ENCODE data around the gene SLC7A9. TPM values are rescaled to one million over a fixed set of nuclear protein-coding genes. Genes with fewer than 3 reads are reported as not detected.

SLC7A9 gene
- polyA plus RNA-seq, 1 donor (not counting 4 experiments of a cell fraction or from before 2014, with no cell fraction given) = 0.20 TPM

GRCh38 chr19:32861596-32861995 lies 8.0 kb downstream of the SLC7A9 start:
- no peak for DNase-seq (ENCODE audit: low read depth, low spot score)
- Histone ChIP-seq H4K20me1 (ENCODE audit: control insufficient read depth, extremely low read depth, insufficient read depth, low read length) (no peaks in the 10 kb centered on the region), H3K4me3 (ENCODE audit: control insufficient read depth in 2 of 3, extremely low read depth in 1 of 3, insufficient read depth in 2 of 3, low read depth in 1 of 3, low read length in 3 of 3) (no peak overlapping the region), H3K9me1 (ENCODE audit: control insufficient read depth, extremely low read depth, insufficient read depth, low read length) (no peaks in the 10 kb centered on the region), H3K4me1 (ENCODE audit: control insufficient read depth, extremely low read depth, insufficient read depth, low read length) (no peaks in the 10 kb centered on the region), H3K9me3 (ENCODE audit: control insufficient read depth, low read depth, low read length) (no peaks in the 10 kb centered on the region), H3K9ac (ENCODE audit: control insufficient read depth, extremely low read depth, insufficient read depth, low read length) (no peak overlapping the region), H3K27me3 (ENCODE audit: control insufficient read depth, extremely low read depth, insufficient read depth, low read length) (no peaks in the 10 kb centered on the region), H2AFZ (ENCODE audit: control insufficient read depth, low read length) (no peak overlapping the region), H3K79me2 (ENCODE audit: control insufficient read depth, insufficient read depth, low read length) (no peaks in the 10 kb centered on the region), H3K4me2 (ENCODE audit: control insufficient read depth, extremely low read depth, insufficient read depth, low read depth, low read length) (no peak overlapping the region), H3K27ac (ENCODE audit: control insufficient read depth, insufficient read depth, low read length) (no peak overlapping the region), H3K36me3 (ENCODE audit: control insufficient read depth in 2 of 2, extremely low read depth in 1 of 2, insufficient read depth in 2 of 2, low read length in 2 of 2) (no peaks in the 10 kb centered on the region)
- FAIRE-seq = no peak
- dilution Hi-C loops (cut with MboI; ENCODE audit: extremely low pct_ligation_motif_present, low sequenced_read_pairs) = no loop called here
- TF ChIP-seq, protein P1, sequence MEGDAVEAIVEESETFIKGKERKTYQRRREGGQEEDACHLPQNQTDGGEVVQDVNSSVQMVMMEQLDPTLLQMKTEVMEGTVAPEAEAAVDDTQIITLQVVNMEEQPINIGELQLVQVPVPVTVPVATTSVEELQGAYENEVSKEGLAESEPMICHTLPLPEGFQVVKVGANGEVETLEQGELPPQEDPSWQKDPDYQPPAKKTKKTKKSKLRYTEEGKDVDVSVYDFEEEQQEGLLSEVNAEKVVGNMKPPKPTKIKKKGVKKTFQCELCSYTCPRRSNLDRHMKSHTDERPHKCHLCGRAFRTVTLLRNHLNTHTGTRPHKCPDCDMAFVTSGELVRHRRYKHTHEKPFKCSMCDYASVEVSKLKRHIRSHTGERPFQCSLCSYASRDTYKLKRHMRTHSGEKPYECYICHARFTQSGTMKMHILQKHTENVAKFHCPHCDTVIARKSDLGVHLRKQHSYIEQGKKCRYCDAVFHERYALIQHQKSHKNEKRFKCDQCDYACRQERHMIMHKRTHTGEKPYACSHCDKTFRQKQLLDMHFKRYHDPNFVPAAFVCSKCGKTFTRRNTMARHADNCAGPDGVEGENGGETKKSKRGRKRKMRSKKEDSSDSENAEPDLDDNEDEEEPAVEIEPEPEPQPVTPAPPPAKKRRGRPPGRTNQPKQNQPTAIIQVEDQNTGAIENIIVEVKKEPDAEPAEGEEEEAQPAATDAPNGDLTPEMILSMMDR (optimal IDR thresholded peaks at IDR 0.05 in 1 of 3, IDR thresholded peaks at IDR 0.05 in 1 of 3, conservative IDR thresholded peaks at IDR 0.05 in 1 of 3; ENCODE audit: extremely low read depth in 1 of 3, insufficient read depth in 2 of 3, low read length in 3 of 3) = no peak
- no peak for TF ChIP-seq EZH2 (IDR thresholded peaks at IDR 0.05; ENCODE audit: low read length)

GRCh38 chr19:32859591-32859990 lies 10.0 kb downstream of the SLC7A9 start:
- Histone ChIP-seq H3K9ac (ENCODE audit: control insufficient read depth, extremely low read depth, insufficient read depth, low read length) (no peak overlapping the region), H3K4me1 (ENCODE audit: control insufficient read depth, extremely low read depth, insufficient read depth, low read length) (no peaks in the 10 kb centered on the region), H3K27ac (ENCODE audit: control insufficient read depth, insufficient read depth, low read length) (no peak overlapping the region), H4K20me1 (ENCODE audit: control insufficient read depth, extremely low read depth, insufficient read depth, low read length) (no peaks in the 10 kb centered on the region), H3K27me3 (ENCODE audit: control insufficient read depth, extremely low read depth, insufficient read depth, low read length) (no peaks in the 10 kb centered on the region), H3K4me3 (ENCODE audit: control insufficient read depth in 2 of 3, extremely low read depth in 1 of 3, insufficient read depth in 2 of 3, low read depth in 1 of 3, low read length in 3 of 3) (no peak overlapping the region), H3K9me3 (ENCODE audit: control insufficient read depth, low read depth, low read length) (no peaks in the 10 kb centered on the region), H3K36me3 (ENCODE audit: control insufficient read depth in 2 of 2, extremely low read depth in 1 of 2, insufficient read depth in 2 of 2, low read length in 2 of 2) (no peaks in the 10 kb centered on the region), H3K79me2 (ENCODE audit: control insufficient read depth, insufficient read depth, low read length) (no peaks in the 10 kb centered on the region), H3K9me1 (ENCODE audit: control insufficient read depth, extremely low read depth, insufficient read depth, low read length) (no peaks in the 10 kb centered on the region), H3K4me2 (ENCODE audit: control insufficient read depth, extremely low read depth, insufficient read depth, low read depth, low read length) (no peak overlapping the region), H2AFZ (ENCODE audit: control insufficient read depth, low read length) (no peak overlapping the region)
- no peak for DNase-seq (ENCODE audit: low read depth, low spot score)
- no peak for FAIRE-seq
- TF ChIP-seq, protein P1 (optimal IDR thresholded peaks at IDR 0.05 in 1 of 3, IDR thresholded peaks at IDR 0.05 in 1 of 3, conservative IDR thresholded peaks at IDR 0.05 in 1 of 3; ENCODE audit: extremely low read depth in 1 of 3, insufficient read depth in 2 of 3, low read length in 3 of 3) = no peak
- TF ChIP-seq EZH2 (IDR thresholded peaks at IDR 0.05; ENCODE audit: low read length) = no peak
- dilution Hi-C loops (cut with MboI; ENCODE audit: extremely low pct_ligation_motif_present, low sequenced_read_pairs) = no loop called here

All from keratinocyte (primary cell).